IMR-90 (cell line): ENCODE data around the gene DOK3.

Source experiments
- CEBPB ChIP-seq: IDR thresholded peaks from 2 replicates; pipeline ENCODE4 v1.6.1; 2012; ENCODE audit warnings: low read depth, low read length, improper control_type of control experiment
- CTCF ChIP-seq: conservative IDR thresholded peaks from 2 replicates; pipeline ENCODE4 v1.5.1; 2012; ENCODE audit warnings: mild to moderate bottlenecking, low read depth, low read length, improper control_type of control experiment
- ELK1 ChIP-seq: fragments of 150-350 bp; IDR thresholded peaks from 2 replicates; pipeline ENCODE4 v1.6.1; 2016; ENCODE audit warnings: low read depth, mild to moderate bottlenecking, low read length, moderate library complexity, borderline replicate concordance
- MAFK ChIP-seq: IDR thresholded peaks from 2 replicates; pipeline ENCODE4 v1.6.1; 2012; ENCODE audit warnings: low read depth, low read length, improper control_type of control experiment
- POLR2A ChIP-seq: IDR thresholded peaks from 2 replicates; pipeline ENCODE4 v1.6.1; 2012; ENCODE audit warnings: mild to moderate bottlenecking, low read depth, low read length
- RAD21 ChIP-seq: IDR thresholded peaks from 2 replicates; pipeline ENCODE4 v1.6.1; 2012; ENCODE audit warnings: low read length, improper control_type of control experiment
- RCOR1 ChIP-seq: IDR thresholded peaks from 2 replicates; pipeline ENCODE4 v1.6.1; 2012; ENCODE audit warnings: mild to moderate bottlenecking, low read length, improper control_type of control experiment; ENCODE audit not compliant: insufficient replicate concordance
- SMC3 ChIP-seq: fragments of 150-350 bp; IDR thresholded peaks from 2 replicates; pipeline ENCODE4 v1.6.1; 2016; ENCODE audit warnings: low read depth, mild to moderate bottlenecking, antibody characterized with exemption, low read length, moderate library complexity
- USF2 ChIP-seq: fragments of 150-350 bp; IDR thresholded peaks from 2 replicates; pipeline ENCODE4 v1.6.1; 2017; ENCODE audit warnings: mild to moderate bottlenecking, antibody characterized with exemption, low read length, low read depth

- TF ChIP-seq CTCF, result peak; percentile 60
- TF ChIP-seq RCOR1, result peak; percentile 63
- TF ChIP-seq ELK1, result no peak
- no peak for TF ChIP-seq RAD21
- no peak; the same call in 1 of the 2 replicates for TF ChIP-seq SMC3
- no peak; the same call in 1 of the 2 replicates for TF ChIP-seq USF2
- no peak for TF ChIP-seq POLR2A
- no peak for TF ChIP-seq CEBPB
- TF ChIP-seq MAFK, result no peak
Observed at GRCh38 chr5:177455036-177455660, 54.5 kb downstream of the DOK3 start.
